Stimulated activated CD4-positive, alpha-beta T cell treated with anti-CD3 and anti-CD28 coated beads, Interleukin-12 subunit alpha, Interleukin-12 subunit beta, amount 100 ng/mL, for 24 hours (primary cell): ENCODE measurements around the gene NADK.

Experiments used
- DNase-seq, 2 experiments: peaks; one replicate each; pipeline ENCODE4 v3.0.0-alpha.2; 2020; ENCODE audit warnings: low read depth in 2 of 2

The NADK gene

GRCh38 chr1:1786836-1787605, 8.8 kb upstream of the NADK start:
- DNase-seq: no peak

- no peak for DNase-seq
Observed at GRCh38 chr1:1785666-1786065, 7.4 kb upstream of the NADK start.

DNA sequence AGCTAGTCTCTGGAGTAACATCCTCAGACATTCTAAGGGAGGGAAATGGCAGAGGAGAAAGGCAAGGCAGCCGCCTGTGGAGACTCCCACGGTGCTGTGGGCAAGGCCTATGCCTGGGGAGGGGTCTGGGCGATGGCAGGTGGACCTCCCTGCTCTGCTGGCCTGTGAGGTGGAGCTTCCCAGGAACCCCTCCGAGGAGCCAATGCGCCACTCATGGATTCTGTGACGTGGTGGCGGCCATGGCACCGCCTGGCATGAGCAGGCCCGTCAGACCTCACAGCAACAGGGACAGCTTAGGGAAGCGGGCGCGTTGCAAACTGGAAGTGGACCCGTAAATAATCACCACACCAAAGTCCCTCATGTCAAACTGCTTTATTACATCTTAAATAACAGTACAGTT, 6.7 kb upstream of the NADK start:
- no peak for DNase-seq

DNA sequence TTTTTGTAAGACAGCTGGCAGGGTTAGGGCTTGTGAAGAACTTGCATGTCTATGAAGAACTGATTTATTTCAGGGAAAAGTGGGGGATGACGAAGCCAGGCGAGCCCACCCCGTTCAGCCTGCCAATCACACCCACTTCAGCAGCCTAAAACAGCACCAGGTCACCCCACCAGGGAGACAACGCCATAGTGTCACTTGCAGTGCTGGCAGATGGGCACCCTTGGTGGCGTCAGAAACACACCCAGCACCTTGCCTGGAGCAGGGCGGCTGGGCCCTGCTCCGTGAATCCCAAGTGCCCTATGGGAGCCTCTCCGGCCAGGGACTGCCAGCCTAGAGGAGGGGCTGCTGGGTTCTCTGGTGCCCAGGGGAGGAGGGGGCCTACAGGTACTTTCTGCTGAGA, 5.0 kb upstream of the NADK start:
- no peak for DNase-seq

DNA sequence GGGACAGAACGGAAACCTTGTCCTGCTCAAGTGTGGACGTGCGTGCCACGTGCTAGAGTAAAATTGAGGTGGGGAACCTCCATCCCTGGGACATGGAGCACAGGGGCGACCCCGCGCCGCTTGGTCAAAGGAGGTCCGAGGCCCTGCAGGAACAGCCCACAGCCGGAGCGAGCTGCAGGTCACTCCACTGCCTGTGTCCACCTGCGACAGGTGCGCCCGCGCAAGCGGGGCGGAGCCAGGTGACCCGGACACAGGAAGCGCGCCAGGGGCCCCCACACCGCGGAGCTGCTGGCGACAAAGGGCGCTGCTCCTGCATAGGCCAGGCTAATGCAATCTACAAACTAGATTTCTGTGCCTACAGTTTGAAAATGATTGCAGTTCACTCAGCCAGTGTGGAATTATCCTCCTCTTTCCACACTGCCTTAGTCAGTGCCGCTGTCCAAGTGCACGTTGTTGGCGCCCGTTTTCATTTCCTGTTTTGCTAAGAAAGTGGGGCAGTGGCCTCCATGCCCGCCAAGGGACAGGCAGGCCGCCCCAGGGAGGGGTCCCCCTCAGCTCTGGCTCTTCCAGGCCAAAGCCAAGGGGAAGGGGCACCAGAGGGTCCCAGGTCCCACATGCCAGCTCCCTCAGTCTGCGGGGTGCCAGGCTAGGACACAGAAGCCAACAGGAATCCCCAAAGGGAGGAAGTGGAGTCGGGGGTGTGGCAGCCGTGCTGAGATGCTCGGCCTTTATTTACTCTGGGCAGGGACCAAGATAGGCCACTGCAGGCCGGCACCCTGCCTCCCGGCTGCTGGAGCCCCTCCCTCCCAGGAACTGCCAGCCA, 4.3 kb upstream of the NADK start:
- no peak for DNase-seq

- no peak for DNase-seq
Observed at GRCh38 chr1:1781526-1781903, 3.2 kb upstream of the NADK start.

DNA sequence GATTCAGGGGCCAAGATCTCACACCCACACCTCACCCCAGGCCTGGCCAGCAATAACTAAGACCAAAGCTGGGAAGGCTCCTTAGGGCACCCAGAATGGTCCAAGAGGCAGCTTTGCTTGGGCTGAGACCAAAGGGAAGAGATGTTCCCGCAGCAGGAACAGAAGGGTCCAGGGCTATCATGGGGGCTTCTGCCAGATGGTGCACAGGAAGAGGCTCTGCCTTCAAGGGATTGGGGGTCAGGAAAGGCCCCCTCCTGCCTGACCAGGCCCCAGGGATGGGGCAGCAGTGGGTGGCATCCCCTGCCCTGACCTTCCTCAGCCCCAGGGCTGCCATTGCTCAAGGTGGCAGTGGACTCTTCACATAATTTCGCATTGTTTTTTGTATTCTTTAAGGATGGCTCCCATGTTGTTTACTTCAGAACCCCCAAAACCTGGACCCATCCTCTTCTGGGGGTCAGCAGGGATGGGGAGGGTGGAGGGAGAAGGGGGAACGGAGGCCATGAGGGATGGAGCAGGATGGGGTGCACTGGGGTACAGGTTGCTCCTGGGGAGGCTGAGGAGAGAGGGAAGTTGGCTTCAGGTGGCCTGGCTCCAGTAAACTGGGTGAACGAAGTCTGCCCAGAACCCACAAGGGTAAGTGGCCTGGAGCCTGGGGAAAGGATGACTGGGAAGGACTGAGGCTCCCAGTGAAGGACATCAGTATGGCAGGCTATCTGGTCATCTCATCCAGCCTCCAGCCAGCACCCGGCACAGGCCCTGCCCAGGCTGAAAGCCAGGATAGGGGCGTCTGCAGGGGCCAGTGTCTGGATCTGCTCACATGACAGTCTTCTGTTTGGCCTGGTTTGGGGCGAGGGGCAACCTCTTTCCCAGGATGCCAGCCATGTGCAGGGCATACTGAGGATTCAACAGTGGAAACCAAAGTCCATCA, 2.6 kb upstream of the NADK start:
- no peak for DNase-seq

GRCh38 chr1:1779691-1780597, 1.7 kb upstream of the NADK start:
- DNase-seq: peak in 1 of 2 experiments; percentile 36

DNA sequence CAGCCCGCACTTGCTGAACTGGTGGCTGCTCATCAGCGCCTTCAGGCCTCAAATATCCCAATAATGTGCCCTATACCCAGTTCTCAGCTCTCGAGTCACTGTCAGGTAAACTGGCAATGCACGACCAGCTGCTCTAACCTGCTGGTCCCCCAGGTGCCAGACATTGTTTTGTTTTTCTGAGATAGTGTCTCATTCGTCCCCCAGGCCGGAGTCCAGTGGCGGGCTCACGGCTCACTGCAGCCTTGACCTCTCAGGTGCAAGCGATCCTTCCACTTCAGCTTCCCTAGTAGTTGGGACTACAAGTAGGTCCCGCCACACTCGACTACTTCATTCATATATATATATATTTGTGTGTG, 1.0 kb upstream of the NADK start:
- no peak for DNase-seq

GRCh38 chr1:1778663-1779319, 521 bp upstream of the NADK start:
- DNase-seq: peak; percentile 64 to 77

- no peak for DNase-seq
Observed at GRCh38 chr1:1777583-1777899, 729 bp downstream of the NADK start.

GRCh38 chr1:1776672-1777582, 1.3 kb downstream of the NADK start:
- DNase-seq: no peak

- no peak for DNase-seq
Observed at GRCh38 chr1:1775327-1776226, 2.7 kb downstream of the NADK start.

DNA sequence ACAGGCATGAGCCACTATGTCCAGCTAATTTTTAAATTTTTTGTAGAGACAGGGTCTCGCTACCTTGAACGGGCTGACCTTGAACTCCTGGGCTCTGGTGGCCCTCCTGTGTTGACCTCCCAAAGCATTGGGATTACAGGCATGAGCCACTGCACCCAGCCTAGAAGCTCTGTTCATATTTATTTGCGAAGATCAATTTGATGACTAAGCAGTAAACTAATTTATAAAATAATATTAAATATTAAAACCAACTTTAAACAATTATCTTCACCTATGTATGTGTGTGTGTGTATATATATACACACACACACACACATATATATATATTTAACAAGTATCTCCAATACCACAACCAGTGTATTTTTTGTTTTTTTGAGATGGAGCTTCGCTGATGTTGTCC, 4.4 kb downstream of the NADK start:
- DNase-seq: no peak

- no peak for DNase-seq
Observed at GRCh38 chr1:1771096-1771495, 7.2 kb downstream of the NADK start.

DNA sequence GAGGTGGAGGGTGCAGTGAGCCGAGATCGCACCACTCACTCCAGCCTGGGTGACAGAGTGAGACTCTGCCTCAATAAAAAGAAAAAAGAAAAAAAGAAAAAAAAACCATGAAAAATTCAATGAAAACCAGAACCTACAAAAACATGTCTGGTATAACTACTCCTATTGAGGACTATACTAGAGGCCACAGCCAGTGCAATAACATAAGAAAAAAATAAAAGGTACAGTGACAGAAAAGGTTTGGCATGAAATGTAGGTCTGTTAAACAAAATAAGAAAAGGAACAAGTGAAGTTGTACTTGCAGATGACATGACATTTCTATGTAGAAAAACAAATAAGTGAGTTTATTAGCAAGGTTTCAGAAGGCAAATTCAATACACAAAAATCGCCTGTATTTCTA, 8.2 kb downstream of the NADK start:
- DNase-seq: no peak

GRCh38 chr1:1768249-1768992, 9.8 kb downstream of the NADK start:
- DNase-seq: no peak

DNA sequence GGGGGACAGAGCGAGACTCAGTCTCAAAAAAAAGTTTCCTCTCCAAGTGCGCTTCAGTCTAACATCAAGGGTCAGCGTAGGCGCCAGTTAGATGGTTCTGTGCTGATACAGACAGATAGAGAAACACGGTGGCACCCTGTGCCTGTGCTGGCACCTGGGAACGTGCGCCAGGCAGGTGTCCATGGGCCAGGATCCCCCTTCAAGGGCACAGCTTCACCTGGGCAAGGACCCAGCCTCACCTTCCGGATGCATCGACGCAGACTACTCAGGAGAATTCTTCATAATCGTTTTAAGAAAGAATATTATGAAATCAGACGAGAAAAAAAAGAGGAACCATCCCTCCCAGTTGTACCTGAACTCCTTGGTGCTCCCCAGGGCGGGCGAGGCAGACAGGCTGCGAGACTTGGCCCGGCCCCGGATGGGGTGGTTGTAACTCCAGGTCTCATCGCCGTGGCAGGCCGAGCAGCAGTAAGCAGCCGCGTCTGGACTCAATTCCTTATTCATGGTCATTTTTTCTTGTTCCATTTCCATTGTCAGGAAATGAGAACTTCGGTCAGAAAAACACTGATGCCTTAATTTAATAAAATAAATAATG, 13.3 kb downstream of the NADK start:
- DNase-seq: no peak
